GM21423 (cell line): ENCODE measurements around the gene TTC22.
A peak's percentile ranks its signal among the peaks of the same experiment; 100 is the strongest.

Source experiments
- ATAC-seq: cut with Tn5 transposase; IDR thresholded peaks from one replicate; pipeline ENCODE4 v1.9.1; 2021; ENCODE audit warnings: mild to moderate bottlenecking, moderate library complexity; ENCODE audit not compliant: unreplicated experiment

The TTC22 gene

DNA sequence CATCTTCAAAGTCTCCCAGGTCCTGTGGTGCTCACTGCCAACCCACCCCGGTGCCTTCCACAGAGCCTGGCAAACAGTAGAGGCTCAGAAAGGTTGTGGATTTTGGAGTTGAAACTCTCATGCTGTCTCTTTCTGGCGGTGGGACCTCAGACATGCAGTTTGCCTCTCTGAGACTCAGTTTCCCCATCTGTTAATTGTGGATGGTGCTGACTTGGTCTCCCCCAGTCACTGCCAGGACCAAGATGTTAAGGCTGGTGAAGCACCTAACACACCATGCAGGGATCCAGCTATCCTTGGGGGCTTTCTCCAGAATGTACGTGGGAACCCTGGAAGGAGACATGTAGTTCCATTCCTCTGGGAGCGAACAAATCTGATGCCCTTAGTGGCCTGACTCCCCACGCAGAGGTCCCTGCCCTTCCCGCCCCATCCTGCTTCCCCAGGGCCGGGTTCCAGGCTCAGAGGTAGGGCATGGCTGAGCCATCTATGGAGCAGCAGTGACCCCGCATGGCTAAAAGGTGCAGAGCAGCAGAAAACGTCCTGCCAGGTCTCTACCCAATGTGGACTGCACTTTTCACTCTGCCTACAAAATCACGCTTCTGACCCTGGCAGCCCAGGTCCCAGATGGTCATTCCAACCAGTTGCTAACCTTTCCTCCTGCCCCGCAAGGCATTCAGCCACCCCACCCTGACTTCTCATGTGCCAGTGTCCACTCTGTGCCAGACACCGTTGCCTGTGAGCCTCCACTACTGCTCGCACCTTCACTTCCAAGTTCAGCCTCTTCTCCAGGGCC lies 9.2 kb upstream of the TTC22 start:
- peak; percentile 66 for ATAC-seq

DNA sequence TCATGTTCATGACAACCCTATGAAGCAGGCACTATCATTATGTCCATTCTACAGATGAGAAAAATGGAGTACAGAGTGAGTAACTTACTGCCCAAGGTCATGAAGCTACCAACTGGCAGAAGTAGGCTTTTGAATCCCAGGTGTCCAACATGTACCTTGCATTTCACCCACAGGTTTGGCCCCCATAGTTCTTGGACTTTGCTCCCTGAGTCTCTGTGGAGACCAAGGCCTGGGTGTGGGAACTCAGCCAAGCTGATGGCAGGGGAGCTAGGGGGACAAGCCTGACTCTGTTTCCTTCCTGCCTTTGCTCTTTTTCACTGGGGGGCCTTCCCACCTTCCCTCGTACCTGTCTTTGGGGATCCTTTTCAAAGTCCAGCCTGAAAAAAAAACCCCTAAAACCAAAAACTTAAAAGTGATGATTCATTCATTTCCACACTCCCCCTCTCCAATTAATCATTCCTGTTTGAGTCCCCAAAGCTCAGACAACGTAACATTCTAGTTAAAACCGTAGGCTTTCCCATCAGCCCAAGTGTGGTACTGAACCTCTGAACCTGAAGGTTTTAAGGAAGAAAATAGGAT lies 8.5 kb upstream of the TTC22 start:
- no peak for ATAC-seq

DNA sequence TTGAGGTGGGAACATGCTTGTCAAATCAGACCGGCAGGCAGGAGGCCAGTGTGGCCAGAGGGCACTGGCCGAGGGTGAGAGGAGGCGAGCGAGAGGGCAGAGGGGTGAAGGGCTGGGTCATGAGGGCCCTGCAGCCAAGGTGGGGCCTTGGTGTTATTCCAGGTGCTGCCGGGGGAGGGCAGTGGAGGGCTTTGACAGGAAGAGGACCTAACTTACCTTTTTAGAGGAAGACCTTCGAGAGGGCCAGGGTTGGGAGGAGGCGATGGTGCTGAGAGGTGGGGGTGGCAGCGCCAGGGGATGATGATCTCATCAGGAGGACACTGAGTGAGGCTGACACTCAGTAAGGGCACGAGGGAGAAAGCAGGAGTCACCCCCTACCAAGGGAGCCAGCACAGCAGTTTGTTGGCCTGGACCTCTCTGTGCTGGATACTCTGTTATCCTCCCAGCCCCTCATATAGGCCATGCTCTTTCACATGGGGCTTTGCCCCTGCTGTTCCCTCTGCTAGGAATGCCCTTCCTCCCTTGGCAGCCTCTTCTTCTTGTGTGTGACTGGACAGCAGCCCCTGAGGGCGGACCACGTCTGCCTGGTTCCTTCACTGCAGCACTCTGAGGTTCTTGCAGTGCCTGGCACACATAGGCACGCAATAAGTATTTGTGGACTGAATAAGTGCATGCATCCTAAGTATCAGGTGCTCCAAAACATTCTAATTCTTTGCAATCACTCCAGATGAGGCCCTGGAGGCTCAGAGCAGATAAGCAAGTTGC lies 7.5 kb upstream of the TTC22 start:
- no peak for ATAC-seq

DNA sequence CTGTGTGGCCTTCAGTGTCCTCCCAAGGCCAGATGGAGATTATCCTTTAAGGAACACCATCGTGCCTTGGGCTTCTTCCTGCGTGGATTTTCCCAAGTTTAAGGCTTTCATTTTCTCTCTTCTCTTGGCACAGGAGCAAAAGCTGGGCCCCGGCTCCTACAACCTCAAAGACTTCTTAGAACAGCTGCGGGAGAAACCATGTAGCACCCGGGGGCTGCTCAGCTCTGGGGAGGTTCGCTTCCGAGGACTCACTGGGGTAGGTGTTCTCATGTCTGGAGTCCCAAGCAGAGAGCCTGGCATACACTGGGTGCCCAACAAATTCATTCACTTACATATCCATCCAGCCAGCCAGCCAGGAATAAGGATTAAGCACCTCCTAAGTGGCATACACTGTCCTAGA lies 6.6 kb upstream of the TTC22 start:
- no peak for ATAC-seq

DNA sequence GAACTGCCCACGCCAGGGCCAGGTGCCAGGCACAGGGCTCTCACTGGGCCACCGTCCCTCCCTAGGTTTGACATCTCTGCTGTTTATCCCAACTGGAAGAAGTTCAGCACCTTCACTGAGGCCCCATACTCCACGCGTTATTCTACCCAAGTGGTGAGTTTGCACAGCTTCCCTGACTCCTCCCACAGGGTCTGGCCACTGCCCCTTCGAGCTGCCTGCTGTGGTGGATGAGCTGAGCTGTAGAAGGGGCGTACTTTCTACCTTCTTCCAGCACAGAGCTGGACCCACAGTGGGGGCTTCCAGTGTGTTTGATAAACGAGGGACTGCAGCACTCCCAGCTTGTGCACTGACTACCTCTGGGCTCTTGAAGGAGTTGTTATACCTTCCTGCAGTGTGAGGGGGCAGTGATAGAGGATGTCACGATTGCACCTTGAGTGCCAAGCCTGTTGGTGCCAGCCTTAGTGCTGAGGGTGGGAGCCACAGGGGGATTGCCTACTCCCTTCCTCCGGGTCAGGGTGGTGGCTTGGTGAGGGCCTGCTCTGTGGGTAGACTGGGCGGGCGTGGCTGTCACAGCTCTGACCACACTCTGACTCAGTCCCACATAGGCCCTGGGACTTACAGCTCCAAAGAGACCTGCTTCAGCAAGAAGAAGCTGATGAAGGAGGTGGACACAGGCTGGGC lies 5.9 kb upstream of the TTC22 start:
- ATAC-seq: no peak

- ATAC-seq: no peak
Measured at GRCh38 chr1:54805981-54806381, 4.9 kb upstream of the TTC22 start.

DNA sequence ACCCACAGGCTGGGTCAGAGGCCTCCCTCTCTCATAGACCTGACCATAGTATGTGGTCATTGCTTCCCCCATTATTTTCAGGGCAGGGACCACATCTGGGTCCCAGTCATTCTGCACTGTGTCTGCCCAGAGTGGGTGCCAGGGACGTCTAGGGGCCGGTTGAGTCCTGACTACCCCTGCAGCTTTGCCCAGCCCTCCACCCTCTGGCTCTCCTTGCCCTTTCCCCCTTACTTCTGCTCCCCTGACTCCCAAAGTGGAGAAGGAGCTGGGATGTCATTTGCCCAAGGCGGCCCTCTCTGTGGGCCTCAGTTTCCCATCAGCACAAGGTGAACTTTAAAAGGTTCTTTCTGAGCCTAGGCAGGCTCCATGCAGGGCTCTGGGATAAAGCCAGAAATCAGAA lies 4.3 kb upstream of the TTC22 start:
- ATAC-seq: no peak

DNA sequence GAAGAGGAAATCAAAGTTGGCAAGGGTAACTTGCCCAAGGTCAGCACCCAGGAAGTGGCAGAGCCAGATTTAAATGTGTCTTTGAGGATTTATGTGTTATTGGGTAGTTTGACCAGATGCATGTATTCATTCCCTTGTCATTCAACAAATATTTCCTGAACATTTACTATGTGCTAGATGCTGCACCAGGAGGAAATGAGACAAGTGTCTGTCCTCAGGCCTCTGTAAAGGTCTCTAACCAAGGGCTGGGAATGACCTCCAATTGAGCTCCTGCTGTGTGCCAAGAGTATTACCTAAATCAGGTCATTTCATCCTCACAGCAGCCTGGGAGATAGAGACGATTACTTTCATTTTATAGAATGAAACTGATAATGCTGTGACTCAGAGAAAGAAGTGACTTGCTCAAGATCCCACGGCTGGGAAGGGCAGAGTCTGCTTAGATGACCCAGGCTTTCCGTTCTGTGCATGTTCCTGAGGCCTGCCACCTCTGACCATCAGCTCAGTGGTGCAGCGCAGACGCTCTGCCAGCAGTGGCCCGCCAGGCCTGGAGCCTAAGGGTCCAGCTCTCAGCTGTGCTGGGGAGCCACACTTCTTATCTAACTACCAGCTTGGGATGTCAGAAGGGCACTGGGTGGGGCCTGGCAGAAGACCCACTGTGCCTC lies 3.5 kb upstream of the TTC22 start:
- ATAC-seq: no peak

- no peak for ATAC-seq
Measured at GRCh38 chr1:54803761-54804470, 2.8 kb upstream of the TTC22 start.

DNA sequence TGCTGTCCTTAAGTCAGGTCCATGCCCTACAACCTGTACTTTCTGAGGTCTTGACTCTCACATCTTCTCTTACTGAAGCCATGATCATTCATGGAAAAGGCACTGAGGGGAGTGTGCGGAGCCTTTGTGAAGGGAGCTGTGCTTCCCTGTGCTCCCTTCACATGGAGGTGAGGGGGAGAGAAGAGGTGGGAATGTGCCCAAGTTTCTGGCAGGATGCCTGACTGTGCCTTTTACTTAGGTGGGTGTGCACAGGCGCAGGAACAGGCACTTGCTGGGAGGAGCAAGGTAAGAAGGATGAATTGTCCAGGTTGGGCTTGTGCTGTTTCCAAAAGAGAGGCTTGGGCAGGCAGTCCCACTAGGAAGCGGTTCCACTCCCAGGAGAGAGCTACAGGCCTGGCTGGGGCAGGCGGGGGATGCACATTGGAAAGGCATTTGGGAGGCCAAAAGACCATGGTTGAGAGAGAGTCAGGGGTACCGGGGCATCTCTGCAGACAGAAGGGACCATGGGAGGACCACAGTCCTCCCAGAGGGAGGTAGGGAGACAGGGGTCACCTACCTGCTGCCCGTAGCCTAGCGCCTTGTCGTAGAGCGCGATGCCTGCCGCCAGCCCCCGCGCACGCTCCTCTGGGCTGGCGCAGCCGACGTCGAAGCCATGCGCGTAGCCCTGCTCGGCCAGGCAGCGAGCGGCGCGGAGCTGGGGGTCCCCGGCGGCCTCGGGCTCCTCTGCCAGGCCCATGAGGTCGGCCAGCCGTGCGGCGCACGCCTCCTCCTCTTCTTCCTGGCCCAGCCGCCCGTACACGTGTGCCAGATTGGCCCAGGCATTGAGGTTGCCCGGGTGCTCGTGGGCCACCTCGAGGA lies 853 bp downstream of the TTC22 start:
- ATAC-seq: no peak

- peak; percentile 24 for ATAC-seq
Measured at GRCh38 chr1:54798769-54799641, 2.1 kb downstream of the TTC22 start.

DNA sequence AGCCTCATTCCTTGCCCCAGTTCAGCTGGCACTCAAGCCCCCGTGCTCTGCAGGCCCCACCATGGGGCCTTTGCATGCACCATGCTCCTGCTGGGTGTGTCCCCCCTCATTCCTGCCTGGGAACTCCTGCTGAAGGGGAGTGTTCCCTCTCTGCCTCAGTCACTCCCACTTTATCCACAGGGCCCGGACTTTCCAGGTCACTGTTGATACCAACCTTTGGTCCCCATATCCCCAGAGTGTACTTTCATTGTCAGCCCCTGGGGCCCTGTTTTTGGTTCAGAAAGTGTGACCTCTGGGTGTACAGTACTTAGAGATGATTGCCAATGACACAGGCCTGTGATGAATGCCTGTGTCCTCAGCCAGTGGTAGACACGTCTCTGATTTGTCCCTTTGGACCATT lies 2.9 kb downstream of the TTC22 start:
- ATAC-seq: no peak

DNA sequence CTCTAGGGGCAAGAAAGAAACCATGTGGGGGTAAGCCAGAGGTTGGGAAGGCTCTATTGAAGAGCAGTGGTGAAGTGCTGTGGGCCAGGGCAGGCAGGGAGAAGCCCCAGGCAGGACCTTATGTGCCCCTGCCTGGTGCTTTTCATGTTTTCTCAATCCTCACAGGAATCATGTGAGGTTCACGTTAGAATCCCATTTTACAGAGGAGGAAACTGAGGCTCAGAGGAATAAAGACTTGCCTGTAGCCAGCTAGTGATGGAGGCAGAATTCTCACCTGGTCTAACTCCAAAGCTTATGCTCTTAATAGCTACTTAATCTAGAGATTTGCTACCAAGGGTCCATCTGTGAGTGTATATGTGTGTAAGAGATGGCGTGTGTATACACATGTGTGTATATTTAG lies 4.2 kb downstream of the TTC22 start:
- ATAC-seq: no peak

DNA sequence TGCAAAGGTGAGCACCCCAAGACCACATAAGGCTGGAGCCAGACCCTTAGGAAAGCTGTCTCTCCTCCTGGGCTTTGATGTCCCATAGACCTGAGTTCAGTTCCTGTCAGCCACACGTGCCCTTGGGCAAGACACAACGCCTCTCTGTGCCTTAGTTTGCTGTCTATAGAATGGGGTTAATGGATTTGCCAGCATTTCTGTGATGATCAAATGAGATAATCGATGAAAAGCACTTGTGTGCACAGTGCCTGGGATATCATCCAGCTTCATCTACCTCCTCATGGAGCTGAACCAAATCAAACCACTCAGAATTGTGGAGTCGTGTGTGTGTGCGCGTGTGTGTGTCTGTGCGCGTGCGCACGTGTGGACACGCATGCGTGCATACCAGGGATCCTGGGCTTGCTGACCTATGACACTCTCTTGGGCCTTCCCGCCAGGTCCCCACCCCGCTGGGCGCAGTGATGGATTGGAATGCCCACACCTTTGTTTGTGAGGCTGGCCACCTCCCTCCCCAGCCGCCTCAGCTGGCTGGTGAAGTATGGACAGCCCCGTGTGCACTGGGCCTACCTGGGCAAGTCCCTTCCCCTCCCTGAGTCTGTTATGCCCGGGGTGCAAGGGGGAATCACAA lies 5.2 kb downstream of the TTC22 start:
- ATAC-seq: no peak

DNA sequence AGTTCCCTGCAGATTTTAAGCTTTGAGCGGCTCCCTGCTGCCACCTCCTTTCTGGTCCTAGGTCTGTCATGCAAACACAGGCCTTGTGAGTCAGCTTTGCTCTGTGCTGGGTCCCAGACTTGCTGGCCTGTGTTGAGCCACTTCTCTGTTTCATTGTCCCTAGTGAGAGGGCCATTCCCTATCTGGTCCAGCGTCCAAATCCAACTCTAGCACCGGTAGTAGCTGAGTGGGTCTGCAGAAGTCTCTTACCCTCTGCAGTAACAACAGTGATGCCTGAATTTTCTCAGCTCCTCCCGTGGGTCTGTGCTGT lies 5.8 kb downstream of the TTC22 start:
- no peak for ATAC-seq

DNA sequence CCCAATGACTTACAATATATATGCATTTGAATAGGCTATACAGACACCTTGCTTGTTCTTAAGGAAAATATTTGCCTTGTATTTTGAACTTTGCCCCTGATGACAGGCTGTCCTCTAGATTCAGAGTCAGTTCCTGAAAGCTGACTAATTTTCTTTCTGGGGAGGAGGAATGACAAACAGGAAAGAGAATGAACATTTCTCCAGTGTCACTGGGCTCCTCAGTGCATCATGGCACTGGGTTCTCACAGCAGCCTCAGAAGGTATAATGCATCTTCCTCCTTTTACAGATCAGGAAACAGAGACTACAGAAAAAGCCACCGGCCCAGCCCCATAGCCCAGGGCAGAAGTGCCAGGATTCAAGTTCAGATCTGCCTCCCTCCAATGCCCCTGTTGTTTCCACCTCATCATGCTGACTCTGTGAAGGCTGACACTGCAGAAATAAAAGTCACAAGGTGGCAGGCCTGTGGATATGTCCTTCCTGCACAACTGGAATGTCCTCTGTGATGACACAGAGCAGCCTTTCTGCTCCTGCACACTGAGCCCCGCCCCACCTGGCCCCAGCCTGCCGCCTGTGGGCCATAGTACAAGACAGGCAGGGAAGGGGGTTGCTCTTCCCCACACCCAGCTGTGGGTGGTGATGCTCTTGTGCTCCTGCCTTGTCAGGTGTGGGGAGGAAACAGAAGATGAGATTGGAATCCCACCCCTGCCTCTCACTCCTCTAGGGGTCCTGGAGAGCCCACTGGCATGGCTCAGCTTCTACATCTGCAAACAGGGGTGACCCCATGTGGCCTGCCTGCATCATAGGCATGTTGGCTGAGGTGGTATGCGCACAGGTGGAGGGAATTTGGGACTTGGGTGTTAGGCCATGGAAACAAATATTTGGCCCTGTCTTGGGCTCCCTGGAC lies 6.4 kb downstream of the TTC22 start:
- no peak for ATAC-seq

- no peak for ATAC-seq
Measured at GRCh38 chr1:54792686-54793282, 8.3 kb downstream of the TTC22 start.
